ENCODE measurements around the gene RPL32. TPM values are rescaled to one million over a fixed set of nuclear protein-coding genes. Genes with fewer than 3 reads are reported as not detected.

RPL32 gene
- total and polyA plus RNA-seq, 2 of the 4 experiments (the other 2 are of a cell fraction): 566 to 1,856 TPM

DNA sequence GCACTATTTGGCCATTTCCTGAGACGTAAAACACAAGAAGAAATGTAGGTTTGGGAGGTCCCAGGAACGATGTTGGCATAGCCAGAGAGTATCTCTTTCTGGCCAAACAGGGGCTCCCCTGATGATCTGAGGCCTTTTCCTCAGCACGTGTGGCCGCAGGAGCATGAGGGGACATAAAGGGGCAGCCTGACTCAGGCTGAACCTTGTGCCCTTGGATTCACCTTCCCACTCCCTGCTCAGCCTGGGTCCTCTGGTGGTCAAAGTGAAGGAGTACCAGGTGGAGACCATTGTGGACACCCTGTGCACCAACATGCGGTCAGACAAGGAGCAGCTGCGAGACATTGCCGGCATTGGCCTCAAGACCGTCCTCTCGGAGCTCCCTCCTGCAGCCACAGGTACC lies 34.3 kb downstream of the RPL32 start:
- DNase-seq: no peak
- H3K9ac ChIP-seq (ENCODE audit: low read depth, low read length): no peak overlapping the region
- no peak overlapping the region for H3K18ac ChIP-seq (ENCODE audit: low read depth, low read length)
- no peak overlapping the region for H3K4me3 ChIP-seq (ENCODE audit: insufficient read depth, low read depth, low read length)
- no peak for ATAC-seq (ENCODE audit: low read depth)
- no peak overlapping the region for H2BK120ac ChIP-seq (ENCODE audit: low read depth, low read length)
- H3K56ac ChIP-seq (ENCODE audit: extremely low read depth, insufficient read depth, low read length): no peak overlapping the region
- peaks cover 20% of the 10 kb centered on the region; the same call in 1 of the 2 replicates for H3K36me3 ChIP-seq (ENCODE audit: control insufficient read depth, insufficient read depth, low read length)
- no peak overlapping the region for H2BK20ac ChIP-seq (ENCODE audit: low read depth, low read length)
- H3K79me1 ChIP-seq (ENCODE audit: low read depth in 1 of 2, low read length in 2 of 2): peaks cover 0 to 4% of the 10 kb centered on the region in 2 experiments; a peak in 1 of 4 replicates
- no peak overlapping the region for H2BK5ac ChIP-seq (ENCODE audit: low read depth, low read length, poor library complexity, severe bottlenecking)
- BruUV-seq (replicated peaks): no TSS peak
- ChIA-PET CTCF (no interaction called here), POLR2A (ENCODE audit: unreplicated experiment) (no interaction called here)
- H3K9me1 ChIP-seq (ENCODE audit: insufficient read depth, low read length): peaks cover 6% of the 10 kb centered on the region; the same call in 1 of the 2 replicates
- dilution Hi-C loops (cut with HindIII; ENCODE audit: low sequenced_read_pairs, unreplicated experiment): no loop called here
- in situ Hi-C loops (cut with MboI; ENCODE audit: low sequenced_read_pairs): no loop called here
- no peak overlapping the region for H2BK15ac ChIP-seq (ENCODE audit: low read depth, low read length)
- no peak overlapping the region for H3K14ac ChIP-seq (replicated peaks; ENCODE audit: low read depth, low read length)
- no peak overlapping the region for H4K8ac ChIP-seq (ENCODE audit: low read depth in 2 of 2, low read length in 2 of 2)
- H3K4me1 ChIP-seq (ENCODE audit: control insufficient read depth, insufficient read depth, low read length): peaks cover 2% of the 10 kb centered on the region; the same call in 1 of the 2 replicates
- no peak overlapping the region for H2AK5ac ChIP-seq (ENCODE audit: low read depth, low read length)
- H4K20me1 ChIP-seq (ENCODE audit: insufficient read depth, low read length): no peaks in the 10 kb centered on the region
- no peak overlapping the region for H4K5ac ChIP-seq (ENCODE audit: low read depth, low read length)
- H3K9me3 ChIP-seq (ENCODE audit: control insufficient read depth, insufficient read depth, low read length): no peaks in the 10 kb centered on the region
- no peak overlapping the region for H3K23ac ChIP-seq (ENCODE audit: low read depth, low read length)
- no CpG with 5 or more reads among the region's 9 CpGs for WGBS, 2 experiments (ENCODE audit: extremely low coverage in 2 of 2, insufficient read length in 1 of 2)
- no peaks in the 10 kb centered on the region for H3K27me3 ChIP-seq (ENCODE audit: control insufficient read depth, insufficient read depth, low read length)
- H3K27ac ChIP-seq (ENCODE audit: insufficient read depth, low read length): no peak overlapping the region
- no peak overlapping the region for H3K4ac ChIP-seq (ENCODE audit: low read depth, low read length)
- no peak overlapping the region for H2AK9ac ChIP-seq (replicated peaks; ENCODE audit: low read depth, low read length, poor library complexity)
- TF ChIP-seq SMC3 (IDR thresholded peaks at IDR 0.05; ENCODE audit: low read depth, low read length) (no peak), CEBPB (IDR thresholded peaks at IDR 0.05; ENCODE audit: low read depth, low read length) (no peak), FOS (IDR thresholded peaks at IDR 0.05; ENCODE audit: low read depth, low read length) (no peak), RAD21 (IDR thresholded peaks at IDR 0.05; ENCODE audit: low read length) (no peak), NFE2L2 (IDR thresholded peaks at IDR 0.05; ENCODE audit: low read depth, low read length) (no peak), POLR2A (IDR thresholded peaks at IDR 0.05; ENCODE audit: low read depth, low read length) (no peak), RFX5 (IDR thresholded peaks at IDR 0.05; ENCODE audit: low read depth, low read length) (no peak), RCOR1 (IDR thresholded peaks at IDR 0.05; ENCODE audit: insufficient replicate concordance, low read length) (no peak), CHD1 (IDR thresholded peaks at IDR 0.05; ENCODE audit: low read depth, low read length) (no peak), BHLHE40 (IDR thresholded peaks at IDR 0.05; ENCODE audit: low read depth, low read length) (no peak), MAZ (IDR thresholded peaks at IDR 0.05; ENCODE audit: borderline replicate concordance, low read depth, low read length) (no peak)
- TF ChIP-seq, protein P1, sequence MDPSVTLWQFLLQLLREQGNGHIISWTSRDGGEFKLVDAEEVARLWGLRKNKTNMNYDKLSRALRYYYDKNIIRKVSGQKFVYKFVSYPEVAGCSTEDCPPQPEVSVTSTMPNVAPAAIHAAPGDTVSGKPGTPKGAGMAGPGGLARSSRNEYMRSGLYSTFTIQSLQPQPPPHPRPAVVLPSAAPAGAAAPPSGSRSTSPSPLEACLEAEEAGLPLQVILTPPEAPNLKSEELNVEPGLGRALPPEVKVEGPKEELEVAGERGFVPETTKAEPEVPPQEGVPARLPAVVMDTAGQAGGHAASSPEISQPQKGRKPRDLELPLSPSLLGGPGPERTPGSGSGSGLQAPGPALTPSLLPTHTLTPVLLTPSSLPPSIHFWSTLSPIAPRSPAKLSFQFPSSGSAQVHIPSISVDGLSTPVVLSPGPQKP (IDR thresholded peaks at IDR 0.05; ENCODE audit: borderline replicate concordance, low read depth, low read length): no peak
- intact Hi-C loops (cut with micrococcal nuclease): no loop called here
- H3K4me2 ChIP-seq (ENCODE audit: low read depth, low read length): no peak overlapping the region
- H4K91ac ChIP-seq (ENCODE audit: insufficient read depth, low read depth, low read length): no peak overlapping the region
- no peak overlapping the region for H2AFZ ChIP-seq (replicated peaks; ENCODE audit: low read length, poor library complexity)
